Hepatic stellate cell (primary cell): ENCODE measurements around the gene CD99L2.
"Not testable (repeated sequence)": the region's sequence is repeated elsewhere in the genome, so short reads cannot be mapped to it uniquely, and the experiment has no call there.

ENCODE experiments used
- DNase-seq: peaks from one replicate; pipeline ENCODE4 v3.0.0; 2011; ENCODE audit warnings: low spot score

CD99L2 gene

GRCh38 chrX:150854856-150855255 lies 43.6 kb downstream of the CD99L2 start:
- no peak for DNase-seq

- no peak for DNase-seq
Observed at GRCh38 chrX:150849996-150850720, 48.3 kb downstream of the CD99L2 start.

- no peak for DNase-seq
Observed at GRCh38 chrX:150849486-150849885, 49.0 kb downstream of the CD99L2 start.

GRCh38 chrX:150848914-150849365 lies 49.5 kb downstream of the CD99L2 start:
- no peak for DNase-seq

- no peak for DNase-seq
Observed at GRCh38 chrX:150847088-150847487, 51.4 kb downstream of the CD99L2 start.

GRCh38 chrX:150846130-150846529 lies 52.3 kb downstream of the CD99L2 start:
- no peak for DNase-seq

- no peak for DNase-seq
Observed at GRCh38 chrX:150845091-150845490, 53.4 kb downstream of the CD99L2 start.

GRCh38 chrX:150844016-150844415 lies 54.5 kb downstream of the CD99L2 start:
- no peak for DNase-seq

GRCh38 chrX:150842198-150842685 lies 56.2 kb downstream of the CD99L2 start:
- DNase-seq, result no peak

- no peak for DNase-seq
Observed at GRCh38 chrX:150841456-150842197, 56.8 kb downstream of the CD99L2 start.

GRCh38 chrX:150837845-150838244 lies 60.6 kb downstream of the CD99L2 start:
- no peak for DNase-seq

- no peak for DNase-seq
Observed at GRCh38 chrX:150834695-150835094, 63.8 kb downstream of the CD99L2 start.

GRCh38 chrX:150833454-150834056 lies 64.9 kb downstream of the CD99L2 start:
- DNase-seq, result no peak

- DNase-seq, result no peak
Observed at GRCh38 chrX:150831863-150832262, 66.6 kb downstream of the CD99L2 start.

- no peak for DNase-seq
Observed at GRCh38 chrX:150828785-150829184, 69.7 kb downstream of the CD99L2 start.

- DNase-seq, result not testable (repeated sequence)
Observed at GRCh38 chrX:150824352-150824751, 74.1 kb downstream of the CD99L2 start.

- DNase-seq, result not testable (repeated sequence)
Observed at GRCh38 chrX:150823826-150824225, 74.6 kb downstream of the CD99L2 start.

GRCh38 chrX:150821971-150822370 lies 76.5 kb downstream of the CD99L2 start:
- no peak for DNase-seq

GRCh38 chrX:150813922-150814321 lies 84.5 kb downstream of the CD99L2 start:
- DNase-seq, result no peak

- no peak for DNase-seq
Observed at GRCh38 chrX:150806827-150807226, 91.6 kb downstream of the CD99L2 start.

GRCh38 chrX:150805736-150806135 lies 92.7 kb downstream of the CD99L2 start:
- DNase-seq, result no peak

GRCh38 chrX:150792949-150793527 lies 105.4 kb downstream of the CD99L2 start:
- no peak for DNase-seq
